ENCODE results near the gene CALCOCO2. TPM values are rescaled to one million over a fixed set of nuclear protein-coding genes. Genes with fewer than 3 reads are reported as not detected.

CALCOCO2 gene
- polyA plus RNA-seq, 4 donors, result 61.7 to 94.5 (median 82.6) TPM

GRCh38 chr17:48909783-48910182 is 78.9 kb downstream of the CALCOCO2 start:
- no peak for DNase-seq (ENCODE audit: low read depth in 4 of 4, low spot score in 2 of 4)

- DNase-seq (ENCODE audit: low read depth in 4 of 4, low spot score in 2 of 4), result no peak
These were observed 79.5 kb downstream of the CALCOCO2 start for GRCh38 chr17:48910370-48910769.

GRCh38 chr17:48912476-48912875 is 81.6 kb downstream of the CALCOCO2 start:
- DNase-seq (ENCODE audit: low read depth in 4 of 4, low spot score in 2 of 4), result no peak

Other genes starting within 250 kb of the CALCOCO2 start
- 100 to 1,000 TPM; 112 to 237 (median 181) TPM for gene HOXB3, start 240.8 kb upstream of the CALCOCO2 start, polyA plus RNA-seq (ENCODE audit: insufficient read length in 4 of 4)
- gene HOXB5, start 237.3 kb upstream of the CALCOCO2 start, polyA plus RNA-seq (ENCODE audit: insufficient read length in 4 of 4), result 10 to 100 TPM; 23.9 to 51.6 (median 37.1) TPM
- gene HOXB6, start 226.0 kb upstream of the CALCOCO2 start, polyA plus RNA-seq (ENCODE audit: insufficient read length in 4 of 4), result 100 to 1,000 TPM in 2 of 4 donors, 10 to 100 TPM in 2; 67.8 to 159 (median 116) TPM
- 10 to 100 TPM; 45.7 to 64.9 (median 51.8) TPM for gene HOXB7, start 220.0 kb upstream of the CALCOCO2 start, polyA plus RNA-seq (ENCODE audit: insufficient read length in 4 of 4)
- gene HOXB8, start 215.7 kb upstream of the CALCOCO2 start, polyA plus RNA-seq (ENCODE audit: insufficient read length in 4 of 4), result 10 to 100 TPM; 38.8 to 60.8 (median 58.2) TPM
- 10 to 100 TPM; 57.8 to 70.4 (median 64.7) TPM for gene HOXB9, start 204.7 kb upstream of the CALCOCO2 start, polyA plus RNA-seq (ENCODE audit: insufficient read length in 4 of 4)
- gene PRAC1, start 108.5 kb upstream of the CALCOCO2 start, polyA plus RNA-seq (ENCODE audit: insufficient read length in 4 of 4), result not detected
- gene PRAC2, start 107.8 kb upstream of the CALCOCO2 start, polyA plus RNA-seq (ENCODE audit: insufficient read length in 4 of 4), result not detected
- not detected for gene HOXB13, start 102.3 kb upstream of the CALCOCO2 start, polyA plus RNA-seq (ENCODE audit: insufficient read length in 4 of 4)
- gene TTLL6, start 13.8 kb upstream of the CALCOCO2 start, polyA plus RNA-seq (ENCODE audit: insufficient read length in 4 of 4), result under 1 TPM; 0.35 to 0.60 (median 0.47) TPM
- 100 to 1,000 TPM; 142 to 168 (median 153) TPM for gene ATP5MC1, start 61.8 kb downstream of the CALCOCO2 start, polyA plus RNA-seq (ENCODE audit: insufficient read length in 4 of 4)
- gene UBE2Z, start 77.4 kb downstream of the CALCOCO2 start, polyA plus RNA-seq (ENCODE audit: insufficient read length in 4 of 4), result 100 to 1,000 TPM in 1 of 4 donors, 10 to 100 TPM in 3; 90.3 to 111 (median 96.7) TPM
- gene SNF8, start 113.8 kb downstream of the CALCOCO2 start, polyA plus RNA-seq (ENCODE audit: insufficient read length in 4 of 4), result 100 to 1,000 TPM in 3 of 4 donors, 10 to 100 TPM in 1; 88.9 to 109 (median 106) TPM
- gene GIP, start 137.6 kb downstream of the CALCOCO2 start, polyA plus RNA-seq (ENCODE audit: insufficient read length in 4 of 4), result not detected
- gene IGF2BP1, start 166.3 kb downstream of the CALCOCO2 start, polyA plus RNA-seq (ENCODE audit: insufficient read length in 4 of 4), result 10 to 100 TPM; 12.1 to 28.2 (median 20.7) TPM